GM12878 (cell line): Measurements from ENCODE around the gene DIAPH1. TPM values are rescaled to one million over a fixed set of nuclear protein-coding genes. Genes with fewer than 3 reads are reported as not detected.
A peak's percentile ranks its signal among the peaks of the same experiment; 100 is the strongest.

Experiments used
- ATAC-seq: fragments of 200-7000 bp; cut with Tn5 transposase; 3 replicates; pipeline ENCODE4 v1.9.1; 2020; ENCODE audit warnings: mild to moderate bottlenecking, moderate library complexity
- BruUV-seq: library from RNA; stranded (reverse); fragments of 400-500 nt; replicated peaks from 2 replicates; lab custom pipeline; 2021; lab: Mats Ljungman, UMichigan
- CTCF ChIA-PET: fragments of 300-600 bp; sonication (Branson Sonifier 250); formaldehyde crosslinking; extraction: SDS; loops from one replicate; lab custom pipeline; 2021; ENCODE audit warnings: inconsistent platforms; lab: Yijun Ruan, JAX
- POLR2A ChIA-PET: fragments of 350-600 bp; formaldehyde crosslinking; extraction: SDS; loops from one replicate; lab custom pipeline; 2021; ENCODE audit warnings: inconsistent platforms; lab: Charles Lee
- RAD21 ChIA-PET: fragments of 300-600 bp; sonication (Branson Sonifier 250); formaldehyde crosslinking; loops from one replicate; lab custom pipeline; 2023; ENCODE audit warnings: antibody characterized with exemption; ENCODE audit not compliant: unreplicated experiment; lab: Charles Lee
- SMC1A ChIA-PET: fragments of 300-600 bp; sonication (Branson Sonifier 250); formaldehyde crosslinking; loops from one replicate; lab custom pipeline; 2023; ENCODE audit not compliant: unreplicated experiment, uncharacterized antibody; lab: Charles Lee
- DNase-seq: peaks from one replicate; pipeline ENCODE4 v3.0.0-alpha.2; 2011; ENCODE audit warnings: low read depth, low spot score
- FAIRE-seq: peaks from 3 replicates; lab custom pipeline; 2011; peaks lifted over from hg19 to GRCh38; lab: Jason Lieb, UNC
- H2AFZ ChIP-seq: 2 replicates; pipeline ENCODE4 v1.6.0; 2011; ENCODE audit warnings: low read depth, low read length, control low read depth; ENCODE audit not compliant: control insufficient read depth
- H3K27ac ChIP-seq: 2 replicates; pipeline ENCODE4 v1.5.1; 2011; ENCODE audit warnings: control low read depth; ENCODE audit not compliant: control insufficient read depth, insufficient read depth
- H3K27me3 ChIP-seq, 2 experiments: replicated peaks in 1 of 2; 2 replicates each; pipeline versions ENCODE4 v1.6.0 to v1.6.1; 2011; ENCODE audit warnings: low read length in 1 of 2; ENCODE audit not compliant: control insufficient read depth in 2 of 2, insufficient read depth in 2 of 2
- H3K36me3 ChIP-seq, 2 experiments: 2 replicates each; pipeline ENCODE4 v1.5.1; 2011; ENCODE audit warnings: low read length in 1 of 2; ENCODE audit not compliant: control insufficient read depth in 2 of 2, insufficient read depth in 2 of 2
- H3K4me1 ChIP-seq: 2 replicates; pipeline ENCODE4 v1.6.1; 2011; ENCODE audit warnings: mild to moderate bottlenecking, low read length, moderate library complexity, mixed read lengths; ENCODE audit not compliant: control insufficient read depth, insufficient read depth
- H3K4me2 ChIP-seq: 2 replicates; pipeline ENCODE4 v1.6.0; 2011; ENCODE audit warnings: control low read depth; ENCODE audit not compliant: control insufficient read depth, insufficient read depth
- H3K4me3 ChIP-seq: fragments of 200-600 bp; sonication (generic); 2 replicates; pipeline ENCODE4 v1.5.1; 2016
- H3K79me2 ChIP-seq: 2 replicates; pipeline ENCODE4 v1.6.0; 2011; ENCODE audit warnings: low read length; ENCODE audit not compliant: control insufficient read depth, insufficient read depth
- H3K9ac ChIP-seq: 2 replicates; pipeline ENCODE4 v1.8.0; 2011; ENCODE audit warnings: low read length, control low read depth, mixed read lengths; ENCODE audit not compliant: control insufficient read depth, insufficient read depth
- H3K9me3 ChIP-seq: replicated peaks from 3 replicates; pipeline ENCODE4 v1.5.1; 2011; ENCODE audit warnings: mild to moderate bottlenecking, low read length; ENCODE audit not compliant: control insufficient read depth, insufficient read depth
- H4K20me1 ChIP-seq: 2 replicates; pipeline ENCODE4 v1.6.0; 2011; ENCODE audit not compliant: control insufficient read depth, insufficient read depth
- CBX5 ChIP-seq: sonication (generic); IDR thresholded peaks from 2 replicates; pipeline ENCODE4 v1.6.1; 2016; ENCODE audit warnings: low read depth, moderate library complexity, mild to moderate bottlenecking, inconsistent platforms
- CREM ChIP-seq: IDR thresholded peaks from 2 replicates; pipeline ENCODE4 v1.6.1; 2014; ENCODE audit warnings: antibody characterized with exemption, low read depth
- ESRRA ChIP-seq: IDR thresholded peaks from 2 replicates; pipeline ENCODE4 v1.6.1; 2012; ENCODE audit warnings: mild to moderate bottlenecking, low read length, improper control_type of control experiment
- GABPA ChIP-seq: IDR thresholded peaks from 2 replicates; pipeline ENCODE4 v1.6.1; 2014; ENCODE audit warnings: antibody characterized with exemption, low read depth, mild to moderate bottlenecking, inconsistent platforms
- IKZF1 ChIP-seq: fragments of 450-650 bp; conservative IDR thresholded peaks from 2 replicates; pipeline ENCODE4 v1.6.1; 2017; ENCODE audit warnings: antibody characterized with exemption, mild to moderate bottlenecking
- NFYA ChIP-seq: IDR thresholded peaks from 2 replicates; pipeline ENCODE4 v1.6.1; 2011; ENCODE audit warnings: low read depth, mild to moderate bottlenecking, low read length, improper control_type of control experiment, borderline replicate concordance
- NFYB ChIP-seq: IDR thresholded peaks from 2 replicates; pipeline ENCODE4 v1.6.1; 2011; ENCODE audit warnings: low read depth, mild to moderate bottlenecking, low read length, improper control_type of control experiment, moderate library complexity; ENCODE audit not compliant: insufficient read depth
- PAX8 ChIP-seq: fragments of 450-650 bp; IDR thresholded peaks from 2 replicates; pipeline ENCODE4 v1.6.1; 2017; ENCODE audit warnings: mild to moderate bottlenecking, moderate library complexity
- POLR2AphosphoS5 ChIP-seq: IDR thresholded peaks from 2 replicates; pipeline ENCODE4 v1.6.1; 2011; ENCODE audit warnings: mild to moderate bottlenecking, low read length, inconsistent platforms
- RAD51 ChIP-seq: fragments of 450-650 bp; IDR thresholded peaks from 2 replicates; pipeline ENCODE4 v1.6.1; 2016; ENCODE audit warnings: moderate library complexity, mild to moderate bottlenecking, inconsistent platforms
- REST ChIP-seq: IDR thresholded peaks from 2 replicates; pipeline ENCODE4 v1.6.1; 2012; ENCODE audit warnings: mild to moderate bottlenecking, low read depth, low read length
- RFX5 ChIP-seq: IDR thresholded peaks from 2 replicates; pipeline ENCODE4 v1.6.1; 2011; ENCODE audit warnings: low read depth, low read length, improper control_type of control experiment
- SMAD5 ChIP-seq: IDR thresholded peaks from 2 replicates; pipeline ENCODE4 v1.6.1; 2016; ENCODE audit warnings: antibody characterized with exemption, low read depth
- SPI1 ChIP-seq: IDR thresholded peaks from 2 replicates; pipeline ENCODE4 v1.6.1; 2011; ENCODE audit warnings: low read depth, mild to moderate bottlenecking, low read length, moderate library complexity, borderline replicate concordance; ENCODE audit not compliant: insufficient read depth
- STAT1 ChIP-seq: fragments of 450-650 bp; conservative IDR thresholded peaks from 2 replicates; pipeline ENCODE4 v1.6.1; 2014; ENCODE audit warnings: antibody characterized with exemption, mild to moderate bottlenecking
- SUZ12 ChIP-seq: fragments of 200-600 bp; sonication (generic); IDR thresholded peaks from one replicate; pipeline ENCODE4 v1.6.1; 2018; ENCODE audit warnings: antibody characterized with exemption, mild to moderate bottlenecking; ENCODE audit not compliant: unreplicated experiment
- ZBTB4 ChIP-seq: fragments of 450-650 bp; formaldehyde crosslinking; IDR thresholded peaks from 2 replicates; pipeline ENCODE4 v1.4.0; 2022; ENCODE audit warnings: mild to moderate bottlenecking, moderate library complexity
- WGBS: methylation state at CpG from one replicate; pipeline ENCODE4 v1.1.6; 2016; ENCODE audit warnings: low lambda C conversion rate; ENCODE audit not compliant: insufficient replicate concordance, insufficient coverage; ENCODE audit errors: missing lambda C conversion rate; 5-methylcytosine and 5-hydroxymethylcytosine counted together
- in situ Hi-C: fragments of 300-500 bp; cut with MboI; formaldehyde crosslinking; loops from 9 replicates; pipeline ENCODE4 v1.14.3; 2018; ENCODE audit warnings: mixed read lengths
- intact Hi-C: fragments of 100-400 bp; cut with micrococcal nuclease; formaldehyde crosslinking; loops from one replicate; pipeline ENCODE4 v1.14.2; 2022; ENCODE audit not compliant: unreplicated experiment
- polyA plus RNA-seq, 11 experiments: library from polyadenylated mRNA; depleted of rRNA in 4 of 11; unstranded in 6 of 11; stranded (reverse) in 5 of 11; fragments of >200 nt; fragmentation: Nextera tagmentation in 4 of 11; fragmentation: Illumina TruSeq in 1 of 11; extraction: Ambion mirVana in 4 of 11; extraction: Trizol in 1 of 11; gene quantifications; 1 replicate in 1 of 11; 2 replicates in 10 of 11; pipeline versions ENCODE4 v1.2.1 to v1.2.3, GENCODE V29; 2011 to 2016; ENCODE audit warnings: inconsistent platforms in 2 of 11, missing spikeins in 2 of 11, low read depth in 1 of 11
- total RNA-seq, 4 experiments: library from RNA; depleted of rRNA in 3 of 4; stranded (reverse); fragments of >200 nt in 3 of 4; fragmentation: Illumina TruSeq in 1 of 4; extraction: Trizol in 1 of 4; gene quantifications; 2 replicates each; pipeline versions ENCODE4 v1.2.1 to v1.2.3, GENCODE V29; 2013 to 2021

DIAPH1 gene
- total and polyA plus RNA-seq, 10 of the 15 experiments (the other 5 are each of a cell fraction or from before 2014, with no cell fraction given), result 37.8 to 168 (median 59.0) TPM

DNA sequence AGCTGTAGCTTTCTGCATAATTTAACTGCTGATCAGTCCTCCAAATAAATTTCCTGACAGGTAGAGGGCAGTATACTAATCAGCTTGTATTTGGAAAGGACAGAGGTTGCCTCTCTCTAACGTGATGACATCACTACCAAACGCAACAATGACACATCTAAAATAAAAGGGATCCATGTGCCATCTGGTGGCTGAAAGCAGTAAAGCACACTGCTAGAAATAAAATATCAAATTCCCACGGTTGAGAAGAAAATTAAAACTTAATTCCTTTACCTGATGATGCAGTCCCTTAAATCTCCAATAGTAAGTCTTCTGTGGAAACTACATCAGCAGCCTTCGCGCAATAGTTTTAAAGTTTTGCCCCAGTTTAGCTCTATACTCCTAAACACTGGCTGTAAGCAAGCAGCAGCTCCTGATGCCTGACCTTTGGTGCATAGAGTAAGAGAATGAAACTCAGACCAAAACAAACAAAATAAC lies 54.5 kb downstream of the DIAPH1 start:
- Histone ChIP-seq H3K4me1 (no peaks in the 10 kb centered on the region), H3K4me3 (no peak overlapping the region), H3K9ac (no peak overlapping the region), H4K20me1 (no peaks in the 10 kb centered on the region), H3K27ac (peak overlapping the region; percentile 62; the same call in 1 of the 2 replicates), H2AFZ (peak overlapping the region; percentile 67), H3K36me3 (peaks cover 4 to 13% of the 10 kb centered on the region in 2 experiments), H3K9me3 (no peaks in the 10 kb centered on the region), H3K4me2 (no peak overlapping the region), H3K79me2 (no peaks in the 10 kb centered on the region), H3K27me3 (no peaks in the 10 kb centered on the region)
- CTCF ChIA-PET, result interaction anchor here (0.6 to 3.7 kb wide), 87 partner anchors 9 to 1628 kb away, joined by 3 to 245 read pairs (median 6); partner anchors contain the start of genes DIAPH1, HDAC3, PCDHB14 and PCDHB6
- in situ Hi-C loops, result loop anchor here (5.0 to 25.0 kb wide), 4 partner anchors 147 to 752 kb away; partner anchors contain the start of genes PCDHA3, PCDHA4, PCDHA5 and PCDHB12
- SMC1A ChIA-PET, result interaction anchor here (0.6 to 3.7 kb wide), 44 partner anchors 8 to 867 kb away, joined by 3 to 40 read pairs (median 4); partner anchors contain the start of genes DIAPH1, HDAC3, PCDHGA10 and PCDHGA11
- 39% methylated on average over 5 of the region's 5 CpGs for WGBS
- intact Hi-C loops, result loop anchor here (1.0 to 10.0 kb wide), 3 partner anchors 147 to 379 kb away; partner anchors contain the start of genes PCDHB16, PCDHB9, PCDHGB7 and TAF7
- no TSS peak for BruUV-seq
- ATAC-seq (peak; percentile 99), FAIRE-seq (peak; percentile 99), DNase-seq (peak; percentile 84)
- POLR2A ChIA-PET, result interaction anchor here (0.9 to 2.0 kb wide), 3 partner anchors 143 to 359 kb away, joined by 3 to 8 read pairs (median 5); partner anchors contain the start of genes DELE1, PCDHGA11 and PCDHGB7
- RAD21 ChIA-PET, result interaction anchor here (0.6 to 2.4 kb wide), 33 partner anchors 11 to 378 kb away, joined by 3 to 42 read pairs (median 5); partner anchors contain the start of genes DIAPH1, PCDHB14, PCDHB15 and PCDHB9
- TF ChIP-seq GABPA (no peak), NFYA (no peak), SUZ12 (no peak), CBX5 (peak; percentile 70; the same call in 1 of the 2 replicates), SMAD5 (no peak), IKZF1 (peak; percentile 50; the same call in 1 of the 2 replicates), SPI1 (no peak), ESRRA (no peak), CREM (peak; percentile 98), ZBTB4 (CRISPR knock-in tag) (no peak), RFX5 (no peak), NFYB (no peak), RAD51 (no peak), REST (no peak), PAX8 (no peak), POLR2AphosphoS5 (no peak), STAT1 (no peak)
